Stimulated activated CD8-positive, alpha-beta memory T cell treated with anti-CD3 and anti-CD28 coated beads, Interleukin-15, amount 100 ng/mL, for 4 hours (primary cell): Measurements from ENCODE around the gene NPIPB2.
A peak's percentile ranks its signal among the peaks of the same experiment; 100 is the strongest.
"Not testable (repeated sequence)": the region's sequence is repeated elsewhere in the genome, so short reads cannot be mapped to it uniquely, and the experiment has no call there.

Source experiments
- DNase-seq, 2 donors: peaks; one replicate each; pipeline ENCODE4 v3.0.0-alpha.2; 2020; ENCODE audit warnings: low read depth in 2 of 2

NPIPB2 gene

GRCh38 chr16:11957591-11958395, 15.9 kb upstream of the NPIPB2 start:
- DNase-seq = no peak

GRCh38 chr16:11956558-11956957, 14.7 kb upstream of the NPIPB2 start:
- DNase-seq = no peak

GRCh38 chr16:11955713-11956123, 13.9 kb upstream of the NPIPB2 start:
- DNase-seq = no peak

DNA sequence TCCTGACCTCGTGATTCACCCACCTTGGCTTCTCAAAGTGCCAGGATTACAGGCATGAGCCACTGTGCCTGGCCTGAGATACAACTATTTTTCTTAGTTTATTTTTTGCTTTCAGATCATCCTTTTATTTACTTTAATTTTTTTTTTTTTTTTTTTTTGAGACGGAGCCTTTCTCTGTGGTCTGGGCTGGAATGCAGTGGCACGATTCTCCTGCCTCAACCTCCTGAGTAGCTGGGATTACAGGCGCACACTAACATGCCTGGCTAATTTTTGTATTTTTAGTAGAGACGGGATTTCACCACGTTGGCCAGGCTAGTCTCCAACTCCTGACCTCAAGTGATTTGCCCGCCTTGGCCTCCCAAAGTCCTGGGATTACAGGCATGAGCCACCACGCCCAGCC, 11.7 kb upstream of the NPIPB2 start:
- not testable (repeated sequence) for DNase-seq

- no peak for DNase-seq
Observed at GRCh38 chr16:11950388-11950787, 8.5 kb upstream of the NPIPB2 start.

DNA sequence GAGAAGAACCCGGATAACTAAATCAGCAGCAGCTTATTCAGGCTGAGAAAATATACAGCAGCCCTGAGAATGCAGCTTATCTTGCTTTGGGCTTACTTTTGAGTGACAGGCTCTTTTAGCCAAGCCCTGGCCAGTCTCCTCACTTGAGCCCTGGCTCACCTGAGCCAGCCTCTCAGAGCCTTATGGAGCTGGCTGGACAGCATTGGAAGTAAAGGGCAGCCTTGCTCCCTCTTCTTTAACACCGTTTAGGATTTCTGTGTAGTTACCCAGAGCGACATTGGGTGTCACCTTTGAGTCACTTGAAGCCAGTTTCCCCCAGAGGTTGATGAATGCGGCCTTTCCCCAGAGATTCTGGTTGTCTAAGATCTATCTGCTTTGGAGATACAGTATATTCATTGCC, 7.7 kb upstream of the NPIPB2 start:
- DNase-seq = no peak

DNA sequence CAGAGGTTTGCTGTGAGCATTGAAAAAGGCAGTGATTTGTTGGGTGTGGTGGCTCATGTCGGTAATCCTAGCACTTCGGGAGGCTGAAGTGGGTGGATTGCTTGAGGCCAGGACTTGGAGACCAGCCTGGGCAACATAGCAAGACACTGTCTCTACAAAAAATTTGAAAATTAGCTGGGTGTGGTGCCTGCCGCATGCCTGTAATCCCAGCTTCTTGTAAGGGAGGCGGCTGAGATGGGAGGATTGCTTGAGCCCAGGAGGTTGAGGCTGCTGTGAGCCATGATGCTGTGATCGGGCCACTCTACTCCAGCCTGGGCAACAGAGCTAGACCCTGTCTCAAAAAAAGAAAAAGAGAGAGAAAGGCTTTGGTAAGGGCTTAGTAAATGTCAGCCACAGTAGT, 7.0 kb upstream of the NPIPB2 start:
- DNase-seq = no peak

DNA sequence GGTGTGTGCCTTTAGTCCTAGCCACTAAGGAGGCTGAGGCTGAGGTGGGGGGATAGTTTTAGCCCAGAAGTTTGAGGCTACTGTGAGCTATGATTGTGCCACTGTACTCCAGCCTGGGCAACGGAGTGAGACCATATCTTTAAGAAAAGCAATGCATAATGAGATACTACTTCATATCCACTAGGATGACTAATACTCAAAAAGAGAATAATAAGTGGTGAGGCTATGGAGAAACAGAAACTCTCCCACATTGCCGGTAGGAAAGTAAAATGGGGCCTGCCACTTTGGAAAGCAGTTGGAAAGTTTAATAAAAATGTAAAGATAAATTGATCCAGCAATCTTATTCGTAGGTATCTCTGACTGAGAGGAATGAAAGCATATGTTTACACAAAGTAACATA, 4.6 kb upstream of the NPIPB2 start:
- DNase-seq = no peak

GRCh38 chr16:11927350-11927749, 14.5 kb downstream of the NPIPB2 start:
- DNase-seq = not testable (repeated sequence)

DNA sequence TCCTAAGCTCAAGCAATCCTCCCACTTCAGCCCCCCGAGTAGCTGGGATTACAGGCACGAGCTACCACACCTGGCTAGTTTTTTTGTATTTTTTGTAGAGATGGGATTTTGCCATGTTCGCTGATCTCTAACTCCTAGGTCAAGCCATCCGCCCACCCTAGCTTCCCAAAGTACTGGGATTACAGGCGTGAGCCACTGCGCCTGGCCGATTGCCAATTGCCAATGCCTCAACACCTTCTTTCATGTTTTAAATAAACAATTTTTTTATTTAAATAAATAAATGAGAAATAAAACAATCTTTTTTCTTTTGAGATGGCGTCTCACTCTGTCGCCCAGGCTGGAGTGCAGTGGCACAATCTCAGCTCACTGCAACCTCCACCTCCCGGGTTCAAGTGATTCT, 17.8 kb downstream of the NPIPB2 start:
- DNase-seq = not testable (repeated sequence)

DNA sequence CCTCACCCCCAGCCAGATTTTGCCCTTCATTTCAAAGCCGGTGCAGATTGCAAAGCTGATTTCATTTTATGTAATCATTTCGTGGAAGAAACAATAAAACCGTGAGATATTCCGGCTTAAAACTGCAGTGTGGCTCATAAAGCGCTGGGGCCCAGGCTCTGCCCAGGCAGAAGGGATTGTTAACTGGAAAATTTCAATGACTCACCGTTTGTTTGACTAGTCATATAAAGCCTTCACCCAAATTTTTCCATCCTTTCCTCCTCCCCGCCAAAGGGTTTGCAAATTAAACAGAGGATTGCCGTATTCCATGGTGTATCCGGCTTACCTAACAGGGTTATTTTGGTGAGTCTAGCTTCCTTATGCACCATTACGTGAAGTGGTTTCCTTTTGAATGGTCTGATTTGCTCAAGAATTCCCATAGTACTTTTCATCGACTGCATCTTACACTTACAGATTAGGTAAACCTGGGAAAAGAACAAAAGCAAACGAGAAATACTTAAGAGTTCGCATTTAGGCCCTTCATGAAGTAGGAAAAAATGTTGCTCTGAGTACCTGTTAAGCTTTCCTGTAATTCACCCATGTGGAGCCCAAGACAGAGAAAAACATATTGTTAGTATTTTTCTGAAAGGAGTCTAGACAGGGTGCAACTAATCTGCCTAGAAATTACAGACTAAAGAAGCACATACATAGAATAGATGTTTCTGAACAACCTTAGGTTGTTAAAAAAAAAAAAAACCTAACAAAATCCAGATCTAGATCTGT, 25.1 kb downstream of the NPIPB2 start:
- no peak for DNase-seq

DNA sequence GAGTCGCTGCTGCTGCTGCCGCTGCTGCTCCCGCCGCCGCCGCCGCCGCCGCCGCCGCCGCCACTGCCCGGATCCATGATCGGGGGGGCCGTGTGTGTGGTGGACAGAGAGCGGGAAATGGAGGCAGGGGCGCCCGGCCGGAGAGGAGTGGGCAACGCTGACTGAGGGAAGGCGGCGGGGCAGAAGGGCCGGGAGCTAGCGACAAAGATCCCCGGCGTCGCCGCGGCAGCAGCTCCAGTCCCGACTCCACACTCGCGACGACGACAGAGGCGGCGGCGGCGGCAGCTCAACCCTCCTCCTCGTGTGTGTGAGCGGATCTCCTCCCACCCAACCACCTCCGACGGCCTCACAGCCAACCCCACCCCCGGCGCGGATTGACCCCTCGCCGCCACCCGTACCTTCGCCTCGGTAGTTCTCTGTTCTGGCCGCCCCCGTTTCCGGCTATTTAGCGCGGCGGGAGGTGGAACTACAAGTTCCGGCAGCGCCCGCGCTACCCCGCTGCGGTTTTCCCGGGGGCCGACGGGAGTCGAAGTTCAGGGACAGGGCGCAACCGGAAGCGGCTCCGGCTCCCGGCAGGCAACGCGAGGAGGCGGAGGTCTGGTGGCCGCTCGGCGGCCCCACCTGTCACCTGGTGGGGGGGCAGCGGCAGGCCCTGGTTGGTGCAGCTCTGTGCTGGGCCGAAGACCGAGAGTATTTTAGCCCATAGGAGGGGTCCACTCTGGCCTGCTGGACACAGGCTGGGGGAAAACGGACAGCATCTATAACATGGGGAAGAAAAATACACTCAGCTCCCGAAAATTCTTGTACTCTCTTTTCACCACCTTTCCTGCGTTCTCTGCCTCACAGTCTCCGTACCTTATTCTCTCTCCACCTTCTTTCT, 26.0 kb downstream of the NPIPB2 start, which contains the start of gene GSPT1:
Gene GSPT1 (minus strand): TSS at position 313 of the 880 bp plus-strand sequence. CDS start 236 bp downstream, at position 77.
- DNase-seq = peak; percentile 99

DNA sequence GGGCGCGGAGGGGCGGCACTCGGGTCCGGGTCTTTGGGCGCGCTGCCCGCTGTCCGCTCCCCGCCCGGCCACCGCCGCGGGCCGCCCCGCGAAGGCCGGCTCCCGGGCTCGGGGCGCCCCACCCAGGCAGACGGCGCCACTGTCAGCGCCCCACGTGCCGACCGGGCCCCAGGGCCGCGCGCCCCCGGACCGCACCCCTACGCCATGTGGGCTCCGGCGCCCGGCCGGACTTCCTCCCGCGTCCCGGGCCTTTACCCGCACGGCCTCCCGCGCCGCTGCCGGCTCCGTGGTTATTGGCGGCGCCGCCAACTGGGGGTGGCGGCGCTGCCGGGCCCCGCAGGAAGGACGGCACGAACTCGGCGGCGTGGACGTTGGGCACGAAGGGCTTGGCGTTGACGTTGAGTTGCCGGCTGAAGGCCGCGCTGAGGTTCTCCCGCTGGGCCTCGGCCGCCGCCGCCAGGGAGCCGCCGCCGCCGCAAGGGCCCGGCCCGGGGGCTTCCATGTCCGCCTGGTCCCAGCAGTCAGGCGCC, 26.7 kb downstream of the NPIPB2 start:
- peak in 1 of 2 donors; percentile 26 for DNase-seq

GRCh38 chr16:11914210-11915113, 27.4 kb downstream of the NPIPB2 start:
- peak; percentile 5 to 17 for DNase-seq

- peak in 1 of 2 donors; percentile 5 for DNase-seq
Observed at GRCh38 chr16:11913425-11914079, 28.3 kb downstream of the NPIPB2 start.

DNA sequence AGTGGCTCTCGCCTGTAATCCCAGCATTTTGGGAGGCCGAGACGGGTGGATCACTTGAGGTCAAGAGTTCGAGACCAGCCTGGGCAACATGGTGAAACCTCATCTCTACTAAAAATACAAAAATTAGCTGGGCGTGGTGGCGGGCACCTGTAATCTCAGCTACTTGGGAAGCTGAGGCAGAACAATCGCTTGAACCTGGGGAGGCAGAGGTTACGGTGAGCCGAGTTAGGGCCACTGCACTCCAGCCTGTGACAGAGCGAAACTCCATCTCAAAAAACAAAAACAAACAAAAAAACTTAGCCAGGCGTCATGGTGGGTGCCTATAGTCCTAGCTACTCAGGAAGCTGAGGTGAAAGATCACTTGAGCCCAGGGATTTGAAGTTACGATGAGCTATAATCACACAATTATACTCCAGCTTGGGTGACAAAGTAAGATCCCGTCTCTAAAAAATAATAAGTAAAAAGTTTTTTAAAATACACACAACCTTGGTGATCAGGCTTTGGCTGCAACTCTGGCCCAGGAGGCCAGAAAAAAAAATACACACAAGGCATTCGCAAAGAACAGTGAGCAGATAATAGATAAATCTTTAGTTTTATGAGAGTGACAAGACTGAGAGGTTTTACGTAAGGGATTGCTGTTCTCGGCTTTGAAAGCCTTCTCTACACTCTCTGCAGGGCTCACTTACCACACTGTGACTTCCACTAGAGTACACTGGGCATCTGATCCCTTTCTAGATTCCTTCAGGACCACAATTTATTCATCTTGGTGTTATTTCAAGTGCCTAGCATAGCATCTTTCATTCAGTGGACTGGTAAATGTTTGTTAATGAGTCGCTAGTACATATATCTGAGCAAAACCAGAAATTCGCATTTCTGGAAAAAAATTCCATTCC, 31.9 kb downstream of the NPIPB2 start:
- DNase-seq = no peak

- no peak for DNase-seq
Observed at GRCh38 chr16:11907160-11907970, 34.5 kb downstream of the NPIPB2 start.

GRCh38 chr16:11903906-11904305, 37.9 kb downstream of the NPIPB2 start:
- DNase-seq = no peak
